Measurements from ENCODE around the gene TOM1L2.

TOM1L2 gene

DNA sequence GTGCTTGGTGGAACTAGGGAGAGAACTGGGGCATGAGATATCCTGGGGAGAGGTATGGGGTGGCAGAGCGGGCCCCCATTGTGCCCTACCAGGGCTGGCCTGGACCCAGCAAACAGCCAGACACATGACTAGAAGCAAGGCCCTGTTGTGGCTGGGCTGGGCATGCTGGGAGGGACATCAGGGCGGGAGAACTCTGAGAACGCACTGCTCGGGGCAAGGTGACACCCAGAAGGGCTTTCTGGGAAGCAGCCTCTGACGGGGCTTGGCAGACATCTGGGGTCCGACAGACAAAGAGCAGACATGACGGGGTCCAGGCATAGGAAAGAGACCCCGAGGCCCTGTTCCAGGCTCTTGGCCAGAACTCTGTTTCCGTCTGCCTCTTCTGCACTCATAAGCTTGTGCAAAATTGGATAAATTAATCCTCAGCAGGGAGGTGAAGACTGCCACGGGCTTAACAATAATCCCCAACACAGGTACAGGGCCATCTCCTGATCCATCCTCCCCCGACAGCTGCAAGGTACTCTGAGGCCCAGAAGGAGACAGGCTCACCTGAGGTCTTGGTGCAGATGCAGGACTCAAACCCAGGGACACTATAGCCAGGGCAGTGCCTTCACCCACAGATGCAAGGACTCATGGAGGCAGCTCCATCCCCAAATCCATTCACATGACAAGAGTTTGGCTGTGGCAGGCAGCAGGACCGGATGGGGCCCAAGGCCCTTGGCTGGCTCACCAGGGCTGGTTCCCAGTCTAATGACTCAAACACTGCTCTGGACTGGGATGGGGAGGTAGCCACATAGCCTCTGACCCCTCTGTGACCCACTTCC, 140.8 kb downstream of the TOM1L2 start:
- H2AFZ ChIP-seq (ENCODE audit: low read depth, low read length), result no peak overlapping the region
- no peak overlapping the region for H3K4me3 ChIP-seq (ENCODE audit: low read length)
- H3K27me3 ChIP-seq (ENCODE audit: insufficient read depth, low read length), result no peaks in the 10 kb centered on the region
- no peaks in the 10 kb centered on the region for H3K9me3 ChIP-seq (ENCODE audit: low read length)
- no peaks in the 10 kb centered on the region for H3K36me3 ChIP-seq (ENCODE audit: insufficient read depth, low read length)
- peaks cover 13% of the 10 kb centered on the region for H3K4me1 ChIP-seq (ENCODE audit: insufficient read depth, low read length)

DNA sequence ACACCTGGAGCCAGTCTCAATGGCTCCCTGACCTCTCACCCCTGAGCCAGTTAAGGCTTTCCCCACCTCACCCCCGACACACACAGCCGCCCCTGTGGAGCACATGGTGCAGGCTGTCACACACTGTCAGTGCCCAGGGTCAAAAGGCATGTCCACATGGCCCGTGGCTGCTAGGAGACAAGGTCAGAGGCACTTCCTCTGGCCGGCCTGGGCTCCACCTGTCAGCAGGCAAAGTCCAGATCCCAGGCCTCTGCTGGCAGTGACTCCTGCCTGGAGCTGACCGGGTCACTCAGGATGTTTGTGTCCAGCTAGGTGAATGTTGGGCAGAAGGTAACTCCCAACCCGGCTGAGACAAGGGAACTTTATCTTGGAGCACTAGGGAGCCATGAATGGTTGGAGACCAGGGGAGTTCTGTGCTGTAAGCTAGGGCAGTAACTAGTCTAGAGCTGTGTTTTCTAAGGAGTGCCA, 141.4 kb downstream of the TOM1L2 start:
- Histone ChIP-seq H3K27me3 (ENCODE audit: insufficient read depth, low read length) (no peaks in the 10 kb centered on the region), H3K9me3 (ENCODE audit: low read length) (no peaks in the 10 kb centered on the region), H2AFZ (ENCODE audit: low read depth, low read length) (no peak overlapping the region), H3K36me3 (ENCODE audit: insufficient read depth, low read length) (no peaks in the 10 kb centered on the region), H3K4me3 (ENCODE audit: low read length) (no peak overlapping the region), H3K4me1 (ENCODE audit: insufficient read depth, low read length) (peaks cover 10% of the 10 kb centered on the region)

DNA sequence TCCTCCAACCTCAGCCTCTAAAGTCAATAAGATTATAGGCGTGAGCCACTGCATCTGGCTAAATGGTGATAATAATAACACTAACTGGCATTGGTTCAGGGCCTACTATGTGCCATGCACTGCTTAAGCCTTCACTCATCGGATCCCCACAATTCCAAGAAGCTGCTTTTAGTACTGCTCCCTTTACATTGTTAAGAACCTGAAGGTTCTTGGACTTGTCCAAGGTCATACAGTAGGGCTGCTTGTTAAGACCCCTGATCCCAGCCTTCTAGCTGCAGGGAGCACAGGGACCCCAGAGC, 142.0 kb downstream of the TOM1L2 start:
- H3K27me3 ChIP-seq (ENCODE audit: insufficient read depth, low read length), result no peaks in the 10 kb centered on the region
- no peaks in the 10 kb centered on the region for H3K36me3 ChIP-seq (ENCODE audit: insufficient read depth, low read length)
- no peaks in the 10 kb centered on the region for H3K9me3 ChIP-seq (ENCODE audit: low read length)
- H3K4me1 ChIP-seq (ENCODE audit: insufficient read depth, low read length), result peaks cover 6% of the 10 kb centered on the region
- H2AFZ ChIP-seq (ENCODE audit: low read depth, low read length), result no peak overlapping the region
- no peak overlapping the region for H3K4me3 ChIP-seq (ENCODE audit: low read length)

DNA sequence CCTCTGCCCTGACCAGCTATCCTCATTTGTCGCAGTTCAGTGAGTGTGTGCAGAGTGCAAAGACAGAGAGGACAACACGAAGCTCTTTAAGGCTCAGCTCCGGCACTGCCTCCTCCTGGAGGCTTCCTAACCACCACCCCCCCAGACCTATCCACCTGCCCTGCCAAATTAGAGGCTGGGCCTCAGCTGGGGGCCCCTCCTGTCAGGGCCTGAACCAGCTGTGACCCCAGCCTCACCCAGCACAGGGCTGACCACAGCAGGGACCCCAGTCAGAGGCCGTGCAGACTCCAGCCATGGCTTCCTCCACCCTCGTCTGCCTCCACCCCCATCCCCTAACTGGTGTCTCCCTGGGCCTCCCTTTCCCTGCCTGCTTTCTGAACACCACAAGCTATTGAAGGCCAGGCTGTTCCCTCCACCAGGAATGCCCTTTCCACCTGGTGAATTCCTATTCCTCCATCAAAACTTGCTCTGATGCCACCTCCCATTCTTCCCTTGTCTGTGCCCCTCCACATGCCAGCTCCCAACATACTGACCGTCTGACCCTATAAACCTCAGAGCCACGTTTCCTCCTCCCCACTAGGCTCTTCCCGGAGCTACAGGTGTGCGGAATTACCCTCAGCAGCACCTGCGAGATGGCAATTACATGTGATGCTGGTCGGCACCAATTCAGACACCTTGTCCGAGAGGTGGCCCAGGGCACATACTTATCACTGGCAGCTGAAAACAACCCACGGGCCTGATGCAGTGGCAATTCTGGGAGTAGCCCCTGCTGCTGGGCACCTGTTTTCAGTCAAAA, 144.2 kb downstream of the TOM1L2 start:
- no peak overlapping the region for H2AFZ ChIP-seq (ENCODE audit: low read depth, low read length)

DNA sequence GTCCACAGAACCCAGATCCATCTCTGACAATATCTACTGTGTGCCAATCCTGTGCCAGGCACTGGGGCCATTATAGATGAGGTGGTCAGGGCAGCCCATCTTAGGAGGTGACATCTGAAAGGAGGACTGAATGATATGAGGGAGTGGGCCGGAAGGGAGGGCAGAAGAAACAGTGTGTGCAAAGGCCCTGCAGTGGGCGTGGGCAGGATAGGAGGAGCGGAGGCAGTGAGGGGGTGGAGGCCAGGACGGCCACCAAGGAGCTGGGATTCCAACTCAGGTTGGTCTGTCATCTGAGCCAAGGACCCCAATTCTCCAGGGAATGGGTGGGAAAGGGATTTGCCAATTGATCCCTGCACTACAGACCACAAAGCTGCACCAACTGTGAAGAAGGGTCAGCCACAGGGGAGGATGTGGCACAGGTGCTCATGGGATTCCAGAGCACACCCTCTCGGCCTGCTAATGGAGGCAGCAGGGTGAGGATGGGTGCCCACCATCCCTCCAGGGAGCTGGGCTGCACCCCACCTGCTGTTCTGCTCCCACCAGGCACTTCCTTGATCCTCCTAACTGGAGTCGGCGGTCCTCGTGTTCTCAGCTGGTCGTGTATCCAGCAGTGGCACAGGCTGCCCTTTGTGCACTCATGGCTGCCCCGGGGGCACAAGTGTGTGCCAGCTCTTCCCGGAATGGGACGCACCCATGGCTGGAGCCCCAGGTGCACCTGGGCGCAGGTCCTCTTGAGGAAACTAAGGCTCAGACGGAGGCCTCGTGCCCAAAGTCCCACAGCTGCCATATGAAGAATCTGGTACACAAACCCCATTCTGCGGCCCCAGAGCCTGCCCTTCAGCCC, 145.0 kb downstream of the TOM1L2 start:
- no peak overlapping the region for H2AFZ ChIP-seq (ENCODE audit: low read depth, low read length)
- no peak overlapping the region for H3K4me3 ChIP-seq (ENCODE audit: low read length)
- H3K9me3 ChIP-seq (ENCODE audit: low read length), result no peaks in the 10 kb centered on the region
- H3K27me3 ChIP-seq (ENCODE audit: insufficient read depth, low read length), result no peaks in the 10 kb centered on the region
- no peaks in the 10 kb centered on the region for H3K36me3 ChIP-seq (ENCODE audit: insufficient read depth, low read length)
- peaks cover 31% of the 10 kb centered on the region for H3K4me1 ChIP-seq (ENCODE audit: insufficient read depth, low read length)

More for the DNA sequence above, 144.2 kb downstream of the TOM1L2 start:
- Histone ChIP-seq H3K4me1 (ENCODE audit: insufficient read depth, low read length) (peaks cover 24% of the 10 kb centered on the region), H3K9me3 (ENCODE audit: low read length) (no peaks in the 10 kb centered on the region), H3K36me3 (ENCODE audit: insufficient read depth, low read length) (no peaks in the 10 kb centered on the region), H3K27me3 (ENCODE audit: insufficient read depth, low read length) (no peaks in the 10 kb centered on the region), H3K4me3 (ENCODE audit: low read length) (no peak overlapping the region)

DNA sequence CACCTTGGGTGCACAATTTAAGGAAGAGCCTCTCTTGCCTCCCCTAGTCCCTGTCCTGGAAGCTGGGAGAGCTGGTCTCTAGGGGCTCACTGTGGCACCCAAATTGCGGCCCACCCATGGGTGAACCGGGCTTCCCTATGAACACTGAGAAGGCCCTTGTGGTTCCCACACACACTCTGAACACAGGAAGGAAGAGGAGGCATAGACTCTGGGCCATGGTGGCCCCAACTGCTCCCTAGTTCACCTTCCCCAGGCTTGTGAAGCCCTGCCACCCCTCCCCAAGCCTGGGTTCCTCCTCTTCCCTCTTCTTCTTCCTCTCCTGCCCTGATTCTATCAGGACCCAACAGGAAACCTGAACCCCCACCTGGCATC, 145.9 kb downstream of the TOM1L2 start:
- Histone ChIP-seq H2AFZ (ENCODE audit: low read depth, low read length) (no peak overlapping the region), H3K36me3 (ENCODE audit: insufficient read depth, low read length) (no peaks in the 10 kb centered on the region), H3K4me3 (ENCODE audit: low read length) (no peak overlapping the region), H3K4me1 (ENCODE audit: insufficient read depth, low read length) (peaks cover 31% of the 10 kb centered on the region), H3K9me3 (ENCODE audit: low read length) (no peaks in the 10 kb centered on the region), H3K27me3 (ENCODE audit: insufficient read depth, low read length) (no peaks in the 10 kb centered on the region)

DNA sequence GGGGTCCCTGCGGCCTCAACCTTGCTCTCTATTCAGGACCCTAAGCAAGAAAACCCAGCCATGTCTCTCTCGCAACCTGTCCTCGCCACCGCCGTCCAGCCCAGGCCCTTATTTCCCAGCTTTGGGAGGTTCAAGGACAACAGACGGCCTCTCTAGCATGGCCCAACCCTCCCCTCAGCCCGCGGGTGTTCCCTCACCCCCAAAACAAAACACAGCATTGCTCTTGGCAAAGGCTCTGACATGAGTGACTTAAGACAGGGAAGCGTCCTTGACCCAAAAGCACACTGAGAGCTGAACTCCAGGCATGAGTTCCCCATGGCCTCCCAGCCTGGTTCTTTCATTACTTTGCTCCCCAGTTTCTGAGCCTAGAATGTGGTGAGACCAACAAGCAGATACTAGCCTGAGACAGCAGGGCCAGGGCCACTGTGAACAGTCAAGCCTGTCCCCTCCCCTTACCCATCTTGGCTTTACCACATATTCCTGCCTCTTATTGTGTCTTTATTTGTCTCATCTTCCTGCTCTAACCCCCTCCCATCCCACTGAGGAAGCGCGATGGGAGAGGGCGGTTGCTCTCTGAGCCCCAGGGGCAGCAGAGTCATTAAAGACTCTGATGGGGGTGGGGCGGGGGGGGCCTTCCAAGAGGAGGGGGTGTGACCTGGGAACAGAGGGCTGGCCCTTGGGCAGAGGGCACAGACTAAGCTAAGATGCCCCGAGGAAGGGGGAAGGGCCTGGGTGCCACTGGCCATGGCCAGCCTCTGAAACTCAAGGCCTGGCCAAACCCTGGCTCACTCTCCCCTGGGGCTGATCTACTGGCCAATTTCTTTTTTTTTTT, 147.2 kb downstream of the TOM1L2 start:
- no peak overlapping the region for H3K4me3 ChIP-seq (ENCODE audit: low read length)
- H3K27me3 ChIP-seq (ENCODE audit: insufficient read depth, low read length), result no peaks in the 10 kb centered on the region
- H3K4me1 ChIP-seq (ENCODE audit: insufficient read depth, low read length), result peaks cover 26% of the 10 kb centered on the region
- no peaks in the 10 kb centered on the region for H3K36me3 ChIP-seq (ENCODE audit: insufficient read depth, low read length)
- no peak overlapping the region for H2AFZ ChIP-seq (ENCODE audit: low read depth, low read length)
- H3K9me3 ChIP-seq (ENCODE audit: low read length), result no peaks in the 10 kb centered on the region

DNA sequence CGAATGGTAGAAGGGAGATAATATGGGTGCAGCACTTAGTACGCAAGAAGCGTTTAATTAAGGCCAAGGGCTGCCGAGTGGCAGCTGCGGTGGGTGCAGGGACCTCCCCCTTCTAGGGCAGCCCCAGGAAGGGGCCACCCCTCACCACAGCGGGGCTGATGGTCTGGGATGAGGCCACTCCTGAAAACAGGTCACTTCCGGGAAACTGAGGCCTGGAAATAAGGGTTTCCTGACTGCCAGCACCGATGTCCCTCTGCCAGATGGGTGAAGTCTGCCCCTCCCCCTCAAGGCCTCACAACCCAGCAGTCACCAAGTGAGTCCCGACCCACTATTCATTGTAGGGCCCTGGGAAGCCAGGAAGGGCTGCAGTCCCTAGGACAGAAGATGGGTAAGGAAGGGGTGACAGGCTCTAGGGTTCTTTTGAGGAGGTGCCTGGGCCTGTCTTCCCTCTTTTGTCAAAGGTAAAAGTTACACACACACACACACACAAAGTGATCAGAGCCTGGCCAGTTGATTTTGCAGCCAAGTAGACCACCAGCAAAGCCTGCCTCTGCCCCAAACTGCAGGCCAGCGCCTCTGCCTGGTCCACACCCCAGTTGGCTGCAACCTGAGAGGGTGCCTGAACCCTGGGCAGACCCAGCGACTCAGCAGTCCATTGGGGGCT, 147.9 kb downstream of the TOM1L2 start:
- Histone ChIP-seq H3K4me3 (ENCODE audit: low read length) (peak overlapping the region; percentile 15), H3K36me3 (ENCODE audit: insufficient read depth, low read length) (no peaks in the 10 kb centered on the region), H3K9me3 (ENCODE audit: low read length) (no peaks in the 10 kb centered on the region), H3K4me1 (ENCODE audit: insufficient read depth, low read length) (peaks cover 26% of the 10 kb centered on the region), H3K27me3 (ENCODE audit: insufficient read depth, low read length) (no peaks in the 10 kb centered on the region), H2AFZ (ENCODE audit: low read depth, low read length) (no peak overlapping the region)

DNA sequence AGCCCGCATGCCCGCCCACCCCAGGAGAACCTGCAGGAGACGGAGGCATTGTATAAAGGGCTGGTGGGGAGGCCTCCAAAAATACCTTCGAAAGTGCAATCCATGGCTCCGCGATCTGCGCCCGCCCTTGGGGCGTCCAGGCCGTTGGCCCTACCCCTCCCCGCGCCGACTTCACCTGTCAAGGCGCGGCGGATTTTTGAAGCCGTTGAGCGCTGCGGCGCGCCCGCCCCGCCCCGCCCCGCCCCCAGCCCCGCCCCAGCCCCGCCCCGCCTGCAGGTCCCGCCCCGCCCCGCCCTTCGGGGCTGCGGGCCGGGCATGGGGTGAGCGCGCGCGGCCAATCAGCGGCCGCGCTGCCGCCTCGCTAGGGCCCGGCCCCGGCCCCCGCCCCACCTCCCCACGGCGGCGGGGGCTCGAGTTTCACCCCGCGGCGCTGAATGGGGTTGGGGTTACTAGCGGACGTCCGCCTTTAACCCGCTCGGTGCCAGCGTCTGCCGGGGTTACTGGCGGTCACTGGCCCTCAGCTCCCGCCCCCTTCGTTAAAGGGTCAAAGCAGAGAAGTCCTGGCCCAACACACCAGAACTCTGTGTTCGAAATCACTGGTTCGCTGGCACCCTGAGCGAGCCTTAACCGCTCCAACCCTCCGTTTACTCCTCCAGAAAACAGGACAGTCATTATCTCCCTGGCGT, 148.6 kb downstream of the TOM1L2 start:
- no peak overlapping the region for H2AFZ ChIP-seq (ENCODE audit: low read depth, low read length)
- H3K36me3 ChIP-seq (ENCODE audit: insufficient read depth, low read length), result peaks cover 4% of the 10 kb centered on the region
- H3K4me1 ChIP-seq (ENCODE audit: insufficient read depth, low read length), result peaks cover 26% of the 10 kb centered on the region
- H3K9me3 ChIP-seq (ENCODE audit: low read length), result no peaks in the 10 kb centered on the region
- no peaks in the 10 kb centered on the region for H3K27me3 ChIP-seq (ENCODE audit: insufficient read depth, low read length)
- peak overlapping the region; percentile 50 for H3K4me3 ChIP-seq (ENCODE audit: low read length)

DNA sequence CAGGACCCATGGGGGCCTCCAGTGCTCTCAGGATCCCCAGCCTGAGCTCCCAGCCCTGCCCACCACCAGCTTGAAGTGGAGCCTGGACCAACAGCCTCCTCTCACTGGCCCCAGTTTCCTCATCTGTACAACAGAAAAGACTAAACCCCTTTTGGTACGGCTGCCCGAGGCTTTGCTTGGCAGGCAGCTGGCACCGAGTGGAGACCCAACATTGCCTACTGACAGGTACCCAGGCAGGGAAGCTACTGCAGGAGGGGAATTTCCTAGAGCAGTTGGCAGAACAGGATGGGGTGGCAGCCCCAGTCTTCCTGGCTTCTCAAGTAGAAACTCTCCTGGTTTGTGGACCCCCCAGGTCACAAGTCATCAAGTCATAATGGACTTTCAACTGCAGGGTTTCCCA, 149.6 kb downstream of the TOM1L2 start:
- Histone ChIP-seq H2AFZ (ENCODE audit: low read depth, low read length) (no peak overlapping the region), H3K4me3 (ENCODE audit: low read length) (peak overlapping the region; percentile 50), H3K36me3 (ENCODE audit: insufficient read depth, low read length) (peaks cover 4% of the 10 kb centered on the region), H3K27me3 (ENCODE audit: insufficient read depth, low read length) (no peaks in the 10 kb centered on the region), H3K9me3 (ENCODE audit: low read length) (no peaks in the 10 kb centered on the region), H3K4me1 (ENCODE audit: insufficient read depth, low read length) (peaks cover 26% of the 10 kb centered on the region)

DNA sequence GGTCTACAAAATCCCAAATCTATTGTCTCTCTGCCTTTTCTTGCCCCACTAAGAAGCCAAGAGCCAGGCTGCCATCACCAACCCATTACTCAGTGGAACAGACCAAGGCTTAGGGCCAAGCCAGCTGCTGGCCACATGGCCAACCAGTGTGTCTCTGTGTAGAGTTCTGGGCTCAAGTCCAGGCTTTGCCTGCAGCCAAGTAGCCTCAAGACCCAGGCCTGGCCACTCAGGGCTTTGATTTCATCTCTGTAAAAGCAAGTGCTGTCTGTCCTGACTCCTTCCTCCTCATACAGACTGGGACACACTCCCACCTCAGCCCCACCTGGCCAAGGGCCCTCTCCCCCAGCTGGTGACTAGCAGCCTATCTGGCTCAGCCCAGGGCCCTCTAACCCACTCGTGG, 150.0 kb downstream of the TOM1L2 start:
- no peak overlapping the region for H3K4me3 ChIP-seq (ENCODE audit: low read length)
- no peaks in the 10 kb centered on the region for H3K27me3 ChIP-seq (ENCODE audit: insufficient read depth, low read length)
- H3K36me3 ChIP-seq (ENCODE audit: insufficient read depth, low read length), result peaks cover 4% of the 10 kb centered on the region
- H3K4me1 ChIP-seq (ENCODE audit: insufficient read depth, low read length), result peaks cover 26% of the 10 kb centered on the region
- no peak overlapping the region for H2AFZ ChIP-seq (ENCODE audit: low read depth, low read length)
- H3K9me3 ChIP-seq (ENCODE audit: low read length), result no peaks in the 10 kb centered on the region

Measured in neuron (in vitro differentiated cells).